SK-N-MC (cell line): ENCODE results near the gene MYO16.

ENCODE experiments used
- DNase-seq: peaks from one replicate; pipeline ENCODE4 v3.0.0-alpha.2; 2011; ENCODE audit warnings: low read depth, low spot score
- H3K27ac ChIP-seq: fragments of 200-600 bp; sonication (generic); 2 replicates; pipeline ENCODE4 v1.5.1; 2016; ENCODE audit warnings: mixed run types
- H3K36me3 ChIP-seq: fragments of 200-600 bp; sonication (generic); 2 replicates; pipeline ENCODE4 v1.6.1; 2017; ENCODE audit warnings: antibody characterized with exemption, low read length, mixed read lengths; ENCODE audit not compliant: insufficient read depth
- H3K4me3 ChIP-seq: fragments of 200-600 bp; sonication (generic); 2 replicates; pipeline ENCODE4 v1.5.1; 2016
- H3K9ac ChIP-seq: fragments of 200-600 bp; sonication (generic); 2 replicates; pipeline ENCODE4 v1.8.0; 2017; ENCODE audit warnings: mixed run types, mixed read lengths; ENCODE audit not compliant: insufficient read length
- H3K9me3 ChIP-seq: fragments of 200-600 bp; sonication (generic); 2 replicates; pipeline ENCODE4 v1.6.1; 2017; ENCODE audit warnings: low read depth, mild to moderate bottlenecking, antibody characterized with exemption, low read length, moderate library complexity, mixed read lengths
- EZH2 ChIP-seq: fragments of 200-600 bp; sonication (generic); IDR thresholded peaks from one replicate; pipeline ENCODE4 v1.6.1; 2017; ENCODE audit warnings: antibody characterized with exemption
- FOXP2 ChIP-seq: optimal IDR thresholded peaks from 2 replicates; pipeline ENCODE3; 2011; ENCODE audit warnings: mild to moderate bottlenecking, moderate library complexity; ENCODE audit not compliant: insufficient read depth; ENCODE audit errors: extremely low read length, control extremely low read depth
- POLR2AphosphoS5 ChIP-seq: IDR thresholded peaks from 2 replicates; pipeline ENCODE4 v1.6.1; 2012; ENCODE audit warnings: mild to moderate bottlenecking, low read depth, low read length, borderline replicate concordance

The MYO16 gene

DNA sequence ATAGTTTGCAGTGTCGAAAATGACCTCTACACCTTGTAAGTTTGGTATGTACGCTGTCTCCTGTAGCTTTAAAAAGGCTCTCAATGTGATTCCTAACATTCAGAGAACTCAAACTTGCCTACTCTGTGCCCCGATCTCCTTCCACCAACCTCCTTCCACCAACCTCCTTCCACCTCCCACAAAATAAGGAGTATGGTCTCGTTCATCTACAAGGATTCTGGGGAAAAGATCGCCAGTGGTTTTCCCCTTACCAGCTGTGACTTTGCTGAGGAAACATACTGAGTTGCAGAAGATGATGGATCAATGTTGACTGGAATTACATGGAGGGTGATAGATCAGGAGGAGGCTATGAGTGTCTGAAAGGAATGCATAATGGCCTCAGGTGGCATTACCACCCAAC is 16.0 kb downstream of the MYO16 start:
- no peak for DNase-seq
- H3K27ac ChIP-seq, result no peak overlapping the region
- no peak overlapping the region for H3K9ac ChIP-seq
- H3K36me3 ChIP-seq, result no peaks in the 10 kb centered on the region
- H3K4me3 ChIP-seq, result no peak overlapping the region
- TF ChIP-seq POLR2AphosphoS5 (no peak), EZH2 (no peak), FOXP2 (no peak)
- 0 out of 2 replicates have a peak, but pooled peaks cover 3% of the 10 kb centered on the region for H3K9me3 ChIP-seq

DNA sequence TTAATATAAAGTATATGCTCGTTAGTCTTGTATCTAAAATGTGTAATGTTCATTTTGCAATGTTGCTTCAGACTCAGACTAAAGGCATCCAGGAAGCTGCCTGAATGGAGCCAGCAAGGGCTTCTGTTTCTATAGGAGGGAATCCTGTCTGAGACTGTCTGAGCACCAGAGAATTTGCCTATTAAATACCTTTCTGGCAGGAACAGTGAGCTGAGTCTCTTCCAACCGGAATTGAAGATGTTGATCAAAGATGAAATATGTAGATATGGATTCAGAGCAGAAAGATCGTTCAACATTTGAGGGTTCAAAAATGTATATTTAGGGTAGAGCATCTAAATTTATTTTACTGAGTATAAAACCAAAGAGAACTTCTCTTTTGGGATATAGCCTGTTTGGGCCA is 20.9 kb downstream of the MYO16 start:
- no peak overlapping the region for H3K9ac ChIP-seq
- 0 out of 2 replicates have a peak, but pooled peaks cover 3% of the 10 kb centered on the region for H3K9me3 ChIP-seq
- TF ChIP-seq POLR2AphosphoS5, result no peak
- no peak for TF ChIP-seq FOXP2
- no peak for TF ChIP-seq EZH2
- H3K36me3 ChIP-seq, result no peaks in the 10 kb centered on the region
- H3K27ac ChIP-seq, result no peak overlapping the region
- no peak for DNase-seq
- no peak overlapping the region for H3K4me3 ChIP-seq

- DNase-seq, result no peak
- Histone ChIP-seq H3K9ac (no peak overlapping the region), H3K27ac (no peak overlapping the region), H3K4me3 (no peak overlapping the region), H3K9me3 (no peaks in the 10 kb centered on the region), H3K36me3 (no peaks in the 10 kb centered on the region)
- TF ChIP-seq POLR2AphosphoS5 (no peak), FOXP2 (no peak), EZH2 (no peak)
Measured at GRCh38 chr13:108656742-108657141, 27.3 kb downstream of the MYO16 start.

DNA sequence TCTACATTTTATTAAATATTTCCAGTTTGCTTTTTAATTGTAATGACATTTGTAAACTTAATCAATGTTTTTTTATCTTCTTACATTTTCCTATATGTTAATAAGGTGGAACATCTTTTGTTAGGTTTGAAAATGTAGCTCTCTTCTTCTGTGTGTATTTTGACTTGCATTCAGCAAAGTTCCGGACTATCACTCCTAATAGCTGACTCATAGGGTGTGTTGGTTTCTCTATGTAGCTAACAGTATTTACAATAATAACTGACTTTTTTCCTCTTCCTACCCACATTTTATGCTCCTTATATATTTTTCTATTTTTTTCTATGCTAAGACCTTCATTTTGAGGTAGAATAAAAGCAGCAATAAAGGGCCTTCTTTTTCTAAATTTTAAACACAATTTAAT is 28.1 kb downstream of the MYO16 start:
- Histone ChIP-seq H3K36me3 (no peaks in the 10 kb centered on the region), H3K4me3 (no peak overlapping the region), H3K9ac (no peak overlapping the region), H3K27ac (no peak overlapping the region), H3K9me3 (no peaks in the 10 kb centered on the region)
- TF ChIP-seq EZH2, result no peak
- TF ChIP-seq FOXP2, result no peak
- no peak for TF ChIP-seq POLR2AphosphoS5
- no peak for DNase-seq

DNA sequence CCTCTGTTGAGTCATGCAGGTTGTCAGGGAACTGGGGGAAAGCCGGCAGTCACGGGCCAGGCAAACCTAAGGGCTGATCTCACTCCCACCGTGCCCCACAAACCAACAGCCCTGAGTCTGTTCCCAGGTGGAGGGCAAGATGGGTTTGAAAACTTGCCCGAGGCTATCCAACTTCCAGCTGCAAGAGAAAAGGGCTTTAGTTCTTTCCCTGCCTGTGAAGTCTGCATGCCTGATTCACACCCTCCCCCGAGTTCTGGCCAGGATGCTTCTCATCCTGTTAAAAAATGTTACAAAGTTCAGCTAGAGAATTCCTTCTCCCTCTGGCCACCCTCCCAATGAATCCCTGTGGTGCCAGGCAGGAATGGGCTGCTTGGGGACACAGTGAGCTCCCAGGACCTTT is 33.1 kb downstream of the MYO16 start:
- no peak overlapping the region for H3K27ac ChIP-seq
- no peaks in the 10 kb centered on the region for H3K9me3 ChIP-seq
- H3K36me3 ChIP-seq, result no peaks in the 10 kb centered on the region
- H3K9ac ChIP-seq, result no peak overlapping the region
- H3K4me3 ChIP-seq, result no peak overlapping the region
- no peak for TF ChIP-seq POLR2AphosphoS5
- no peak for TF ChIP-seq FOXP2
- no peak for TF ChIP-seq EZH2
- no peak for DNase-seq

DNA sequence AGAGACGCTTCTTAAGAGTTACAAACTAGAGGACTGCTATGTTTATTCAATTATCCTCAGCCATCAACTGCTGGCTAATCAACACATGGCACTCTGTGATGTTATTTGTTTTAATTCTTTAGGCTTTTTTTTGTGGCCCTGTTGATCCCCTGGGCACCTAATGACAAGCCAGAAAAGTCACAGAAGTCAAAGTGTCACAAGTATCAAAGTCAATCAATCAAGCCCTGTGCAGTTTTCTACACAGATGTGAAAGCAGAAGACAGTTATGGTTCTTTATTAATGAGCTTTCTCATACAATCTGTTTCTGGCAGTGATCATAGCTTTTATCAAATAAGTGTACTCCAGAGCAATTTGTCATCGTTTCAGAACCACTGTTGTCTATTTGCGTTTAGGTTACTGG is 34.3 kb downstream of the MYO16 start:
- Histone ChIP-seq H3K9me3 (no peaks in the 10 kb centered on the region), H3K9ac (no peak overlapping the region)

DNA sequence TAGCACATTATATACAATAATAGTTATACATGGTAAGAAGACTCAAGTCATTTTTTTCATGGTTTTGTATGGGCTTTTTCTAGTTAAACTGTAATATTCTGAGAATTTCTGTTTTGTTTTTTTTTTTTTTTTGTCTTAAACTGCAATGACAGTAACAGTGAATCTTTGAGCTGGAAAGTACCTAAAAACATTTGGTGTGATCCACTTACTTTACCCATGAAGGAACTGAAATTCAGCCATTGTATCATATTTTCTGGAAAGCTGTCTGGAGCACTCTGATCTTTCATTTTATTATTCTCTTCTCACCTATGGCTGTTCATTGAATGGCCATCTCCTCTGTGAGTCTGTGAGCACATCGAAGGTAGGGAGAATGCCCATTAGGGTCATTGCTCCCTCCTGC is 37.8 kb downstream of the MYO16 start:
- Histone ChIP-seq H3K36me3 (no peaks in the 10 kb centered on the region), H3K9me3 (no peaks in the 10 kb centered on the region)
- TF ChIP-seq POLR2AphosphoS5 (no peak), FOXP2 (no peak), EZH2 (no peak)

More for the DNA sequence above, 34.3 kb downstream of the MYO16 start:
- no peak overlapping the region for H3K4me3 ChIP-seq
- DNase-seq, result no peak
- TF ChIP-seq FOXP2, result no peak
- H3K36me3 ChIP-seq, result no peaks in the 10 kb centered on the region
- no peak overlapping the region for H3K27ac ChIP-seq

DNA sequence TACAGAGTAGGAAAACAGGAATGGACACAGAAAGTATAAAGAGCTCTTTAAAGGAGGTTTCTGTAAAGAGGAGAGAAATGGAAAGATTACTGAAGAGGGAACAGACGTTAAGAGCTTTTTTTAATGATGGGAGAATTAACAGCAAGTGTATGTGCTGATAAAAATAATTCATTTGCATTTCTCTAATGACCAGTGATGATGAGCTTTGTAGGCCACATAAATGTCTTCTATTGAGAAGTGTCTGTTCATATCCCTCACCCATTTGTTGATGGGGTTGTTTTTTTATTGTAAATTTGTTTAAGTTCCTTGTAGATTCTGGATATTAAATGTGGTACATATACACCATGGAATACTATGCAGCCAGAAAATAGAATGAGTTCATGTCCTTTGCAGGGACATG is 40.0 kb downstream of the MYO16 start:
- Histone ChIP-seq H3K9ac (no peak overlapping the region), H3K36me3 (no peaks in the 10 kb centered on the region), H3K27ac (no peak overlapping the region), H3K4me3 (no peak overlapping the region), H3K9me3 (no peaks in the 10 kb centered on the region)
- no peak for DNase-seq
- TF ChIP-seq FOXP2 (no peak), POLR2AphosphoS5 (no peak), EZH2 (no peak)

More for the DNA sequence above, 37.8 kb downstream of the MYO16 start:
- H3K9ac ChIP-seq, result no peak overlapping the region
- DNase-seq, result no peak
- no peak overlapping the region for H3K27ac ChIP-seq
- no peak overlapping the region for H3K4me3 ChIP-seq

DNA sequence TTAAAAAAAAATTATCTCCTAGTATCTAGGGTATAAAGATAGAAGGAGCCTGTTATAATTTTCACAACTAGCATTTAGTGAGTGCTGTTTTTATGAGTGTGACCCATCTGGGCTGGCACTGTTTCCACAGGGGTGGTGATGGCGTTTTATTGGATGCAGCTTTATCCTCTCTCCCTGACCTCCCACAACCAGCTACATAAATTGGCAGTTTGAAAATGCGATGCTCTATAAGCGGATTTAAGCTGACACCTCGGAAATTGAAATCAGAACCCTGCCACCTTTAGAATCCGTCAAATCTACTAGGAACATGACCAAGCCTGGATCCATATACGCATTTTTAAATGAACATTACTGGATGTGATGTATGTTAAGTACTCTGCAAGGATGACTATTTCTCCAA is 44.9 kb downstream of the MYO16 start:
- Histone ChIP-seq H3K4me3 (no peak overlapping the region), H3K27ac (no peak overlapping the region), H3K9ac (no peak overlapping the region), H3K9me3 (no peaks in the 10 kb centered on the region), H3K36me3 (no peaks in the 10 kb centered on the region)
- DNase-seq, result no peak
- TF ChIP-seq EZH2, result no peak
- TF ChIP-seq FOXP2, result no peak
- TF ChIP-seq POLR2AphosphoS5, result no peak
